K562 (cell line): ENCODE measurements around the gene IRF6. TPM values are rescaled to one million over a fixed set of nuclear protein-coding genes. Genes with fewer than 3 reads are reported as not detected.

Experiments
- ATAC-seq: fragments of 200-7000 bp; cut with Tn5 transposase; 3 replicates; pipeline ENCODE4 v1.9.1; 2020; ENCODE audit warnings: moderate library complexity
- BruUV-seq: library from RNA; stranded (reverse); fragments of 400-500 nt; replicated peaks from 2 replicates; lab custom pipeline; 2021; lab: Mats Ljungman, UMichigan
- CTCF ChIA-PET: fragments of 300-600 bp; formaldehyde crosslinking; extraction: SDS; loops from one replicate; lab custom pipeline; 2021; ENCODE audit warnings: low intra/inter-chr PET ratio; lab: Yijun Ruan, JAX
- POLR2A ChIA-PET: fragments of 300-600, 350-650 bp; sonication (Branson Sonifier 250); formaldehyde crosslinking; extraction: SDS; loops from one replicate; lab custom pipeline; 2021; ENCODE audit warnings: antibody characterized with exemption, inconsistent platforms; lab: Yijun Ruan, JAX
- DNase-seq, 4 experiments: peaks; one replicate each; pipeline versions ENCODE4 v3.0.0 to v3.0.0-alpha.2; 2011 to 2018; ENCODE audit warnings: low spot score in 3 of 4, mixed read lengths in 3 of 4; ENCODE audit errors: extremely low read depth in 1 of 4
- FAIRE-seq: peaks from 2 replicates; lab custom pipeline; 2011; peaks lifted over from hg19 to GRCh38; lab: Jason Lieb, UNC
- H2AFZ ChIP-seq: 2 replicates; pipeline ENCODE4 v1.6.0; 2011; ENCODE audit warnings: low read depth, low read length, control low read depth, inconsistent platforms
- H3K27ac ChIP-seq: fragments of 200-600 bp; 3 replicates; pipeline ENCODE4 v1.8.0; 2011; ENCODE audit warnings: low read depth, mild to moderate bottlenecking, control low read depth, inconsistent platforms, low read length, moderate library complexity, mixed read lengths; ENCODE audit errors: extremely low read depth
- H3K27me3 ChIP-seq, 2 experiments: fragments of 300-600 bp in 1 of 2; 2 replicates in 1 of 2; 3 replicates in 1 of 2; pipeline versions ENCODE4 v1.6.0 to v1.8.0; 2011; ENCODE audit warnings: inconsistent platforms in 2 of 2, low read length in 2 of 2, mild to moderate bottlenecking in 1 of 2, mixed read lengths in 1 of 2, moderate library complexity in 1 of 2; ENCODE audit not compliant: control insufficient read depth in 2 of 2, insufficient read depth in 2 of 2
- H3K36me3 ChIP-seq: fragments of 300-600 bp; 3 replicates; pipeline ENCODE4 v1.8.0; 2011; ENCODE audit warnings: mild to moderate bottlenecking, low read length, inconsistent platforms; ENCODE audit not compliant: control insufficient read depth, insufficient read depth
- H3K4me1 ChIP-seq, 2 experiments: fragments of 200-600 bp in 1 of 2; replicated peaks in 1 of 2; 2 replicates in 1 of 2; 3 replicates in 1 of 2; pipeline versions ENCODE4 v1.5.1 to v1.8.0; 2011; ENCODE audit warnings: inconsistent platforms in 2 of 2, low read length in 2 of 2, mild to moderate bottlenecking in 1 of 2, mixed read lengths in 1 of 2, moderate library complexity in 1 of 2; ENCODE audit not compliant: control insufficient read depth in 2 of 2, insufficient read depth in 2 of 2
- H3K4me2 ChIP-seq: 2 replicates; pipeline ENCODE4 v1.6.1; 2011; ENCODE audit warnings: low read length, control low read depth, inconsistent platforms, mixed read lengths; ENCODE audit not compliant: insufficient read depth
- H3K4me3 ChIP-seq: fragments of 200-600 bp; sonication (generic), shearing (Covaris generic); 2 replicates; pipeline ENCODE4 v1.5.1; 2016; ENCODE audit warnings: control low read depth, inconsistent platforms
- H3K79me2 ChIP-seq: fragments of 200-600 bp; 3 replicates; pipeline ENCODE4 v1.8.0; 2011; ENCODE audit warnings: low read length, inconsistent platforms; ENCODE audit not compliant: control insufficient read depth, insufficient read depth
- H3K9ac ChIP-seq, 2 experiments: 2 replicates each; pipeline versions ENCODE4 v1.6.0 to v1.6.1; 2011; ENCODE audit warnings: low read depth in 2 of 2, low read length in 2 of 2, control low read depth in 1 of 2, inconsistent platforms in 1 of 2, mild to moderate bottlenecking in 1 of 2, mixed read lengths in 1 of 2; ENCODE audit not compliant: insufficient read depth in 1 of 2
- H3K9me1 ChIP-seq: one replicate; pipeline ENCODE4 v1.6.0; 2011; ENCODE audit warnings: inconsistent platforms, mild to moderate bottlenecking, low read length, moderate library complexity; ENCODE audit not compliant: control insufficient read depth, insufficient read depth
- H3K9me3 ChIP-seq: replicated peaks from 2 replicates; pipeline ENCODE4 v1.5.1; 2011; ENCODE audit warnings: low read depth, low read length, inconsistent platforms; ENCODE audit not compliant: control insufficient read depth, insufficient read depth
- H4K20me1 ChIP-seq: replicated peaks from 2 replicates; pipeline ENCODE4 v1.6.1; 2011; ENCODE audit warnings: low read length, inconsistent platforms, mixed read lengths; ENCODE audit not compliant: control insufficient read depth, insufficient read depth
- AFF4 ChIP-seq: sonication (generic); formaldehyde crosslinking; IDR thresholded peaks from 2 replicates; pipeline ENCODE4 v1.8.0; 2023; ENCODE audit warnings: mild to moderate bottlenecking, missing genetic modification reagents
- ATF7 ChIP-seq: fragments of 450-650 bp; IDR thresholded peaks from 2 replicates; pipeline ENCODE4 v1.7.1; 2014; ENCODE audit warnings: mild to moderate bottlenecking, moderate library complexity
- ELK1 ChIP-seq: sonication (generic); formaldehyde crosslinking; IDR thresholded peaks from 2 replicates; pipeline ENCODE4 v1.8.1; 2022; ENCODE audit warnings: missing genetic modification reagents
- ETV6 ChIP-seq, 3 experiments: fragments of 150-350 bp in 1 of 3; sonication (generic) in 1 of 3; formaldehyde crosslinking in 1 of 3; IDR thresholded peaks; 2 replicates each; pipeline versions ENCODE4 v1.6.1 to v1.8.0; 2014 to 2022; ENCODE audit warnings: borderline replicate concordance in 2 of 3, low read depth in 2 of 3, antibody characterized with exemption in 1 of 3, low read length in 1 of 3, mild to moderate bottlenecking in 1 of 3, missing genetic modification reagents in 1 of 3
- HDAC3 ChIP-seq: fragments of 450-650 bp; IDR thresholded peaks from 2 replicates; pipeline ENCODE4 v1.6.1; 2018; ENCODE audit warnings: borderline replicate concordance, mild to moderate bottlenecking, moderate library complexity; ENCODE audit not compliant: partially characterized antibody
- KDM2B ChIP-seq: fragments of 250-450 bp; sonication (Bioruptor Pico); IDR thresholded peaks from 2 replicates; pipeline ENCODE4 v1.8.0; 2021; ENCODE audit warnings: mild to moderate bottlenecking, moderate library complexity
- MCM2 ChIP-seq: fragments of 450-650 bp; IDR thresholded peaks from 2 replicates; pipeline ENCODE4 v1.6.1; 2017; ENCODE audit warnings: low read depth, mild to moderate bottlenecking
- PML ChIP-seq: IDR thresholded peaks from 2 replicates; pipeline ENCODE4 v1.6.1; 2012; ENCODE audit warnings: low read length, inconsistent platforms
- SP2 ChIP-seq: IDR thresholded peaks from 2 replicates; pipeline ENCODE4 v1.6.1; 2011; ENCODE audit warnings: mild to moderate bottlenecking, low read depth, low read length, moderate library complexity; ENCODE audit not compliant: poor library complexity, severe bottlenecking; ENCODE audit errors: extremely low read depth
- SRSF1 ChIP-seq: fragments of 200-400 bp; formaldehyde crosslinking; IDR thresholded peaks from 2 replicates; pipeline ENCODE4 v1.6.1; 2017; ENCODE audit warnings: mild to moderate bottlenecking, low read depth, low read length, moderate library complexity
- SRSF3 ChIP-seq: fragments of 200-400 bp; formaldehyde crosslinking; IDR thresholded peaks from 2 replicates; pipeline ENCODE4 v1.6.1; 2016; ENCODE audit warnings: mild to moderate bottlenecking, low read length, moderate library complexity; ENCODE audit not compliant: insufficient read depth
- TAF1 ChIP-seq: IDR thresholded peaks from 2 replicates; pipeline ENCODE4 v1.6.1; 2011; ENCODE audit warnings: mild to moderate bottlenecking, low read length, moderate library complexity; ENCODE audit not compliant: insufficient read depth, control insufficient read depth, severe bottlenecking; ENCODE audit errors: extremely low read depth
- USF1 ChIP-seq: sonication (generic); formaldehyde crosslinking; IDR thresholded peaks from 2 replicates; pipeline ENCODE4 v1.9.0; 2022; ENCODE audit warnings: mild to moderate bottlenecking, missing genetic modification reagents
- ZNF253 ChIP-seq: fragments of 250-450 bp; sonication (Bioruptor Pico); conservative IDR thresholded peaks from 2 replicates; pipeline ENCODE4 v1.6.1; 2021; ENCODE audit warnings: mild to moderate bottlenecking
- ZNF507 ChIP-seq: conservative IDR thresholded peaks from 2 replicates; pipeline ENCODE4 v1.6.1; 2017; ENCODE audit warnings: missing genetic modification characterization, missing compliant biosample characterization
- WGBS: fragments of 100-300 bp; shearing (Covaris generic); methylation state at CpG from one replicate; pipeline ENCODE4 v1.1.6; 2016; ENCODE audit warnings: low coverage, mixed read lengths; ENCODE audit not compliant: insufficient coverage; ENCODE audit errors: missing lambda C conversion rate; 5-methylcytosine and 5-hydroxymethylcytosine counted together
- in situ Hi-C: fragments of 300-500 bp; cut with MboI; formaldehyde crosslinking; loops from 4 replicates; pipeline ENCODE4 v1.15.0; 2018; ENCODE audit warnings: inconsistent platforms, mixed read lengths
- intact Hi-C: fragments of 100-400 bp; cut with micrococcal nuclease; formaldehyde crosslinking; loops from 2 replicates; pipeline ENCODE4 v1.14.2; 2022
- polyA plus RNA-seq, 8 experiments: library from polyadenylated mRNA; depleted of rRNA in 4 of 8; stranded (reverse) in 5 of 8; unstranded in 3 of 8; fragments of >200 nt; fragmentation: Nextera tagmentation in 2 of 8; fragmentation: Illumina TruSeq in 1 of 8; extraction: Ambion mirVana in 2 of 8; extraction: Trizol in 1 of 8; gene quantifications; 2 replicates each; pipeline versions ENCODE4 v1.2.1 to v1.2.3, GENCODE V29; 2011 to 2014; ENCODE audit warnings: inconsistent platforms in 1 of 8, missing spikeins in 1 of 8
- total RNA-seq, 7 experiments: library from RNA; depleted of rRNA in 6 of 7; stranded (reverse); fragments of >200 nt in 6 of 7; fragmentation: Illumina TruSeq in 2 of 7; extraction: Trizol in 2 of 7; gene quantifications; 2 replicates each; pipeline versions ENCODE4 v1.2.1 to v1.2.3, GENCODE V29; 2011 to 2021; ENCODE audit warnings: low replicate concordance in 1 of 7

Gene IRF6
- total and polyA plus RNA-seq, 9 of the 15 experiments (the other 6 are each of a cell fraction or from before 2014, with no cell fraction given): 0.03 to 0.65 (median 0.17) TPM

GRCh38 chr1:209778102-209778501 is 27.8 kb downstream of the IRF6 start:
- H3K27me3 ChIP-seq: no peaks in the 10 kb centered on the region
- H3K9me1 ChIP-seq: no peaks in the 10 kb centered on the region
- no peak overlapping the region for H3K4me3 ChIP-seq
- H3K79me2 ChIP-seq: no peaks in the 10 kb centered on the region
- no TSS peak for BruUV-seq
- no peak overlapping the region for H3K4me2 ChIP-seq
- peaks cover 7% of the 10 kb centered on the region for H3K36me3 ChIP-seq
- H4K20me1 ChIP-seq: no peaks in the 10 kb centered on the region
- POLR2A ChIA-PET: interaction anchor here (0.6 to 1.4 kb wide), 2 partner anchors 9 to 38 kb away, joined by 3 to 5 read pairs; no protein-coding TSS in a partner anchor
- CTCF ChIA-PET: no interaction called here
- H3K4me1 ChIP-seq: no peaks in the 10 kb centered on the region; a peak in 2 of 5 replicates
- H3K9me3 ChIP-seq: no peaks in the 10 kb centered on the region
- H3K27ac ChIP-seq: no peak overlapping the region
- in situ Hi-C loops (no loop called here), intact Hi-C loops (no loop called here)
- WGBS: 33% methylated on average over 1 of the region's 1 CpG
- DNase-seq (no peak), FAIRE-seq (no peak), ATAC-seq (no peak)
- H2AFZ ChIP-seq: no peak overlapping the region
- H3K9ac ChIP-seq: no peak overlapping the region
- TF ChIP-seq ETV6 (IDR thresholded peaks at IDR 0.05; ENCODE audit: borderline replicate concordance in 1 of 2, low read depth in 2 of 2, low read length in 1 of 2) (no peak), ETV6 (CRISPR knock-in tag; IDR thresholded peaks at IDR 0.05; ENCODE audit: borderline replicate concordance) (no peak), MCM2 (no peak), ZNF507 (tag) (no peak), HDAC3 (no peak), AFF4 (no peak), USF1 (CRISPR knock-in tag) (no peak), ELK1 (CRISPR knock-in tag) (no peak), SRSF3 (no peak), SP2 (no peak), KDM2B (CRISPR knock-in tag) (no peak), TAF1 (no peak), ATF7 (no peak), PML (no peak), SRSF1 (no peak), ZNF253 (CRISPR knock-in tag) (no peak)
